ENCODE results near the gene RAB30. TPM values are rescaled to one million over a fixed set of nuclear protein-coding genes. Genes with fewer than 3 reads are reported as not detected.

The RAB30 gene
- total RNA-seq, 1 donor from 2014 or later: 10.8 TPM

DNA sequence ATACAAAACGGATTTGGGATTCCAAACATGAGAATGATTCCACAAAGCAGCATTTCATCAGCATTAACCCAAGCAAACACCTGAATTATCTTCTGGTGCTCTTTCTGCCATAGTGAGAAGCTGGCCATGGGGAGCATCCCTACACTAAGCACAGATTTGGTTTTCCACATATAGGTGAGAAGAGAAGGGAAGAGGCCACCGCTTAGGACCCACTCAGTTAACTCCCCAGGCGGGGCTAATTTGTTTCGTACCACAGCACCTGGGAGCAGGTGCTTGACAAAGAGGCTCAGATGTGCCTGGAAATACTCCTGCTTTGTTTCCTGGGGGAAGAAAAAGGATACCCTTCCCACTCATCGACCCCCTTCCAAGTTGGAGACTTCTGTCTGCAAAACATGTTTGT is 64.2 kb downstream of the RAB30 start:
- intact Hi-C loops (cut with DNase I): no loop called here
- Histone ChIP-seq H3K4me3 (no peak overlapping the region), H3K27me3 (no peaks in the 10 kb centered on the region), H3K27ac (no peak overlapping the region), H3K36me3 (no peaks in the 10 kb centered on the region), H3K9me3 (no peaks in the 10 kb centered on the region), H3K4me1 (peaks cover 26% of the 10 kb centered on the region)
- TF ChIP-seq POLR2A (IDR thresholded peaks at IDR 0.05): no peak
- no peak for DNase-seq (ENCODE audit: extremely low spot score in 2 of 2)

DNA sequence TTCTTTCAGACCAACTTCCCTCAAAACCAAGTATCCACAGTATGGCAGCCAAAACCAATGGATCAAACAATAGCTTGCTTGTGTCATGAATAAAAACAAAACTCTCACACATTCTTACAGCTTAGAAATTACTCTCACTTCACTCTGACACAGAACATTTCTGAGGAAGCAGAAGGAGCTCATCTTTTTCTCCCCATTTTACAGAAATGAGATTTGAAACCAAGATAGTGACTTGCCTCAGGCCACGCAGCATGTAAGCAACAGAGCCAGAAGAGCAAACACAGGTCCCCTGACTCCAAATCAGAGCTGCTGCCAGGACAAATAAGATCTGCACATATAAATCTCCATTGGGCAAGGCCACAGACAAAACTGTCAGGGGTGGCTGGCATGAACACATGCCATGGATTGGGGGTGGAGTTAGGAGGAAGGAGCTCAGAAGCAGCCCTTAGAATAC is 64.8 kb downstream of the RAB30 start:
- no peak overlapping the region for H3K4me3 ChIP-seq

DNA sequence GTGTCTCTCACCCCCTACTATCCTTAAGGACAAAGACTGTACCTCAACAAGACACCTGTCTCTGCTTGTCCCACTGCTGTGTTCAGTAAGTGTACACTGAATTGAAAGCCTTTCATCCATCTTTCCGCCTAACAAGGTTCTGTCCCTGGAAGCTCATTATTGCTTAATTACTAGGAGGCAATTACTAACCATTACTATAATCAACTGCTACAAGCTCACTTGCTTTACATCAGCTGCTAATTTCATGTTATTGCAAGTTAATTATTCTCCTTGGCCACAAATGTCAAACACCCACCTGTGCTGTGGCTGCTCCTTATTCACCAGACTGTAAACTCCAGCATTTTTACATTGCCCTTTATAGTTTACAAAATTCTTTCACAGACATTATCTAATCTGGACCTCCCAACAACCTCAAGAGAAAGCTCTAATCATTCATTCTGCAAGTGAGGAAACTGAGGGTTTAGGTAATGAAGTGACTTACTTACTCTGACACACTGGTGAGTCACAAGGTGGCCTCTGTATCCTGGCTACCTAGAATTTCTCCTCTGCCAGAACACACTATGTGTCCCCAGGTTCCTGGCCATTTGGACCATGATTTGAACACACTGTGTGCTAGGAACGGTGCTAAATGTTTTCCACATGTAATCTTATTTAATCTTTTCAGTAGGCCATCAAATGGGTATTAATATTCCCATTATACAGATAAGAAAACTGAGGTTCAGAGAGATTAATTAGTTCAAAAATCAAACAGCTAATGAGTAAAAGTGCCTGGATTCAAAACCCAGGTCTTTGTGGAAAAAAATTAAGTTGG is 66.7 kb downstream of the RAB30 start:
- no peaks in the 10 kb centered on the region for H3K9me3 ChIP-seq
- no peaks in the 10 kb centered on the region for H3K36me3 ChIP-seq
- DNase-seq (ENCODE audit: extremely low spot score in 2 of 2): no peak
- no peak for TF ChIP-seq POLR2A (IDR thresholded peaks at IDR 0.05)
- no peaks in the 10 kb centered on the region for H3K27me3 ChIP-seq
- H3K27ac ChIP-seq: no peak overlapping the region
- intact Hi-C loops (cut with DNase I): no loop called here
- peaks cover 26% of the 10 kb centered on the region for H3K4me1 ChIP-seq
- H3K4me3 ChIP-seq: no peak overlapping the region

More for the DNA sequence above, 64.8 kb downstream of the RAB30 start:
- intact Hi-C loops (cut with DNase I): no loop called here
- H3K27ac ChIP-seq: no peak overlapping the region
- DNase-seq (ENCODE audit: extremely low spot score in 2 of 2): no peak
- no peaks in the 10 kb centered on the region for H3K27me3 ChIP-seq
- no peaks in the 10 kb centered on the region for H3K9me3 ChIP-seq
- peaks cover 26% of the 10 kb centered on the region for H3K4me1 ChIP-seq
- no peaks in the 10 kb centered on the region for H3K36me3 ChIP-seq
- TF ChIP-seq POLR2AphosphoS5 (IDR thresholded peaks at IDR 0.05; ENCODE audit: insufficient read depth in 1 of 2, low read depth in 1 of 2) (no peak), POLR2A (IDR thresholded peaks at IDR 0.05) (no peak)
- TF ChIP-seq, protein P1, sequence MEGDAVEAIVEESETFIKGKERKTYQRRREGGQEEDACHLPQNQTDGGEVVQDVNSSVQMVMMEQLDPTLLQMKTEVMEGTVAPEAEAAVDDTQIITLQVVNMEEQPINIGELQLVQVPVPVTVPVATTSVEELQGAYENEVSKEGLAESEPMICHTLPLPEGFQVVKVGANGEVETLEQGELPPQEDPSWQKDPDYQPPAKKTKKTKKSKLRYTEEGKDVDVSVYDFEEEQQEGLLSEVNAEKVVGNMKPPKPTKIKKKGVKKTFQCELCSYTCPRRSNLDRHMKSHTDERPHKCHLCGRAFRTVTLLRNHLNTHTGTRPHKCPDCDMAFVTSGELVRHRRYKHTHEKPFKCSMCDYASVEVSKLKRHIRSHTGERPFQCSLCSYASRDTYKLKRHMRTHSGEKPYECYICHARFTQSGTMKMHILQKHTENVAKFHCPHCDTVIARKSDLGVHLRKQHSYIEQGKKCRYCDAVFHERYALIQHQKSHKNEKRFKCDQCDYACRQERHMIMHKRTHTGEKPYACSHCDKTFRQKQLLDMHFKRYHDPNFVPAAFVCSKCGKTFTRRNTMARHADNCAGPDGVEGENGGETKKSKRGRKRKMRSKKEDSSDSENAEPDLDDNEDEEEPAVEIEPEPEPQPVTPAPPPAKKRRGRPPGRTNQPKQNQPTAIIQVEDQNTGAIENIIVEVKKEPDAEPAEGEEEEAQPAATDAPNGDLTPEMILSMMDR (IDR thresholded peaks at IDR 0.05): no peak

DNA sequence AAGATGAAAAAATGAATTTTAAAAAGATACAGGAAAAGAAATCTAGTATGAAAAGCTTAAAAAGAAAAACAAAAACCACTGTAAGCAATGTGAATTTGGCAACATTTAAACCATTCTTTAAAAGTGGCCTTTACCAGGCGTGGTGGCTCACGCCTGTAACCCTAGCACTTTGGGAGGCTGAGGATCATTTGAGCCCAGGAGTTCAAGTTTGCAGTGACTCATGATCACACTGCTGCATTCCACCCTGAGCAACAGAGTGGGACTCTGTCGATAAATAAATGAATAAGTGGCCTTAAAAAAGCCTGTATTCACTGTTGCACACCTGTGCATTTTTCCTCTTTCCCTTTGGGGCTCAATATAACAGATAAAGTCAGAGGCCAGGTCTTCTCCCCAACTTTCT is 69.2 kb downstream of the RAB30 start:
- no peaks in the 10 kb centered on the region for H3K27me3 ChIP-seq
- intact Hi-C loops (cut with DNase I): no loop called here

DNA sequence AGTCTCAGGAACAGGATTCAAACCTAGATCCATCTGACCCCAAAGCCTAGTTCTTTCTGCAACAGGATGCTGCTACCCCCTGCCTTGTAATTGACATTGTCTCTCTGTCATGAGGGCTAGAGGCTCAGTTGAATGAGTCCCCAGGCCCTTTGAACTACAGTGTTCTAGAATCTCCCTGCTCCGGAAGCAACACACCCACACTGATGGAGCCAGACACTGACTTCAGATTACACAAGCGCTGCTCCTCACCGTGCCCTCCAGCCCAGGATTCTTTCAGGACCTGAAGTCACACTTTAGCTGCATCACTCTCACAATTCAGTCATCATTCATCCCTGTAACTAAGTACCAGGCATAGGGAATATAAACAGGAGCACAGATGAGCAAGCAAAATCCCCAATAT is 69.6 kb downstream of the RAB30 start:
- Histone ChIP-seq H3K4me3 (no peak overlapping the region), H3K36me3 (no peaks in the 10 kb centered on the region), H3K4me1 (peaks cover 18% of the 10 kb centered on the region), H3K27ac (no peak overlapping the region), H3K27me3 (no peaks in the 10 kb centered on the region), H3K9me3 (no peaks in the 10 kb centered on the region)
- no peak for DNase-seq (ENCODE audit: extremely low spot score in 2 of 2)
- TF ChIP-seq, protein P1 (IDR thresholded peaks at IDR 0.05): no peak
- intact Hi-C loops (cut with DNase I): no loop called here

More for the DNA sequence above, 69.2 kb downstream of the RAB30 start:
- no peak overlapping the region for H3K27ac ChIP-seq
- no peak overlapping the region for H3K4me3 ChIP-seq
- no peaks in the 10 kb centered on the region for H3K9me3 ChIP-seq
- H3K36me3 ChIP-seq: no peaks in the 10 kb centered on the region
- no peak for DNase-seq (ENCODE audit: extremely low spot score in 2 of 2)
- TF ChIP-seq POLR2A (IDR thresholded peaks at IDR 0.05) (no peak), POLR2AphosphoS5 (IDR thresholded peaks at IDR 0.05; ENCODE audit: insufficient read depth in 1 of 2, low read depth in 1 of 2) (no peak)
- TF ChIP-seq, protein P1 (IDR thresholded peaks at IDR 0.05): no peak
- H3K4me1 ChIP-seq: peaks cover 18% of the 10 kb centered on the region

DNA sequence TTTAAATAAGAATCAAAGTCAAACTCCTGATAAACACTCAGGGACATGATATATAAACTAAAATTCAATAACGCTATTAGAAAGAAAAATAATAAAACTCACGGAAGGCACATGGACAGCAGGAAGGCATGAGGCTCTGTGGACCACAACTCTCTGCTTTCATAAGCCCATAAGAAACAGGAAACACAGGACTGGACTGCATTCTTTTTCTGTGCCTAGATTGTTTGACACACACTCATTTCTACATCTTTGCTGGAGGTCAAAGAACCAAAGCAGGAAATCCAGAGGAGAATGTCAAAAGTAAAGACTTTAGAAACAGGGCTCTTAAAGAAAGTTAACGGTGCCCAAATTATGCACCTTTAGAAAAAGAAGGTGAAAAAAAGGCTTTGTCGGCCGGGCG is 71.3 kb downstream of the RAB30 start:
- TF ChIP-seq POLR2A (IDR thresholded peaks at IDR 0.05) (no peak), POLR2AphosphoS5 (IDR thresholded peaks at IDR 0.05; ENCODE audit: insufficient read depth in 1 of 2, low read depth in 1 of 2) (no peak)
- TF ChIP-seq, protein P1 (IDR thresholded peaks at IDR 0.05): no peak
- Histone ChIP-seq H3K4me3 (no peak overlapping the region), H3K9me3 (no peaks in the 10 kb centered on the region), H3K27me3 (no peaks in the 10 kb centered on the region), H3K36me3 (no peaks in the 10 kb centered on the region), H3K4me1 (peaks cover 25% of the 10 kb centered on the region), H3K27ac (no peak overlapping the region)
- no peak for DNase-seq (ENCODE audit: extremely low spot score in 2 of 2)
- intact Hi-C loops (cut with DNase I): no loop called here
